Measurements from ENCODE around the gene SLC35F4.

SLC35F4 gene

DNA sequence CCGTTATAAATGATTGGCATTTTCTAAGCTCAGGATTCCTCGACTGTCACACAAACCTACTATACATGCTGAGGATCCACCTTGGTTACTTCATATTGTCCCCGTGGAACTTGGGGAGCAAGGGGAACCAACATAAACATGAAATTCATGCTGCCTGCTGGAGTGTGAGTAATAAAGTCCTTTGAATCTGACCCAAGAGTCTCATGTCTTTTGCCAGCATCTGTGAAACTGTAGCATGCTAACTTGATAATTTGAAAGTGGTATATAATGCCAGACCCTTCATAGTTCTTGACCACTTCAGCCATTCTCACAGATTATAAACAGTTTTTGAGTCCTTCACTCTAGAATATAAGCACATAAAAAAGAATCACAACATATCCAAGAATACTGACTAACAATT, 17.1 kb downstream of the SLC35F4 start:
- no peak for DNase-seq (ENCODE audit: low read depth)

- DNase-seq (ENCODE audit: low read depth) = no peak
Measured at GRCh38 chr14:57848353-57848752, 17.5 kb downstream of the SLC35F4 start.

DNA sequence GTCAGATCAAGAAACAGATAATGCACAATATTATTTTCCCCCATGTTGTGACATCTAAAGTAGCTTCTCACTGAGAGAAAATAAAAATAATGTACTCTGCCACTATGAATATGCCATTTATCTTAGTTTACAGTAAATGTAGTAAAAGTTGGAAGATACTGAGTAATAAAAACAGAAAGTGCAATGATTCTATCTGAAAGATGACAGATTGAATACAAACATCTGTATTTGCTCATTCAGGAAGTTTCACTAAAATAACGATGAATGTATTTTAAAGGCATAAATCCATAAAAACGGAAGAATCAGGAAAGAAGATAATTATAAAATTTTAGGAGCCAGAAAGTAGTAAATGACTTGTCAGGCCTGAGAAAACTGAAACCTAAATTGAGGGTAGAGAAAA, 18.2 kb downstream of the SLC35F4 start:
- DNase-seq (ENCODE audit: low read depth) = no peak

DNA sequence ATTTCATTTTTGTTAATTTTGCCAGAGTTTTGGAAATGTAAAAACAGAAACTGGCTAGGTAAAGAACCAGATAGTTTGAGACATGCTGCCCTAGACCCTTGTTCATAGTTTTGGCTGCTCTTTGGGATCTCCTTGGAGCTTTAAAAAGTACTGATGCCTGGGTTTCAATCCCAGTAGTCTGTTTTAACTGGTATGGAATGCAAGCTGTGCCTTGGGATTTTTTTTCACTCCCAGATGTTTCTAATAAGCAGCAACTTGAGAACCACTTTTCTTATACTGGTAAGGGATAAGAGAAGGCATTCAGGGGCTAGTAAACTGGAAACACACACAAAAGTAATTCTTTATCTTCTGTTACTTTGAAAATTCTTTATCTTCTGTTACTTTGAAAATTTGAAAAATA, 18.8 kb downstream of the SLC35F4 start:
- DNase-seq (ENCODE audit: low read depth) = no peak

GRCh38 chr14:57846596-57846995, 19.3 kb downstream of the SLC35F4 start:
- no peak for DNase-seq (ENCODE audit: low read depth)

- no peak for DNase-seq (ENCODE audit: low read depth)
Measured at GRCh38 chr14:57845802-57846531, 19.9 kb downstream of the SLC35F4 start.

- DNase-seq (ENCODE audit: low read depth) = no peak
Measured at GRCh38 chr14:57845316-57845715, 20.6 kb downstream of the SLC35F4 start.

GRCh38 chr14:57837267-57837666, 28.6 kb downstream of the SLC35F4 start:
- DNase-seq (ENCODE audit: low read depth) = no peak

- no peak for DNase-seq (ENCODE audit: low read depth)
Measured at GRCh38 chr14:57835766-57836165, 30.1 kb downstream of the SLC35F4 start.

GRCh38 chr14:57834961-57835360, 30.9 kb downstream of the SLC35F4 start:
- no peak for DNase-seq (ENCODE audit: low read depth)

DNA sequence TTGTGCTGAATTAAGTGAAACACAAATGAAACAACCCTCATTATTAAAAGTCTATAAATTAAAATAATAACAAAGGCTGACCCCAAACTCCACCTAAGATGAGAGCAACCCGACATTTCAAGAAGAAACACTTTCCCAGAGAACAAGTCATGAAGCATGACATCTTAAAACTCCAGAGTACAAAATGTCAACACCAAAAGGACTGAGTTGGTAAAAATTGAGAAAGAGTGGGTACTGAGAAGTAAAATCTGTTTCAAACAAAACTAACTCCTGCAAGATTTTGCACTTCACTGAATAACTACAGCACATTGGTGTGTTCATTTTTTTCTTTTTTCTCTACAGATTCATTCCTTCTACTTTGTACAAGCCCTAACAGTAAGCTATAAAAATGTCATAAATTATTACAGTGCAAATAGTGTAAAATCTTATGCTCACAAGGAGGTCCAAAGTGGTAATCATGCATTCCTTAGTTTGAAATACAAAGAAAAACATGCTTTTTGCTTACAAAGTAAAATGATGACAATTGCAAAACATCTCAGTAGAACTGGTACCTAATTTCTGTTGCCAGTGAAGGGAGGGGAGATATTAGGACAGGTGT, 31.8 kb downstream of the SLC35F4 start:
- no peak for DNase-seq (ENCODE audit: low read depth)

GRCh38 chr14:57833323-57833722, 32.6 kb downstream of the SLC35F4 start:
- DNase-seq (ENCODE audit: low read depth) = no peak

- no peak for DNase-seq (ENCODE audit: low read depth)
Measured at GRCh38 chr14:57831981-57832380, 33.9 kb downstream of the SLC35F4 start.

GRCh38 chr14:57828713-57829112, 37.2 kb downstream of the SLC35F4 start:
- no peak for DNase-seq (ENCODE audit: low read depth)

- no peak for DNase-seq (ENCODE audit: low read depth)
Measured at GRCh38 chr14:57823015-57823660, 42.8 kb downstream of the SLC35F4 start.

DNA sequence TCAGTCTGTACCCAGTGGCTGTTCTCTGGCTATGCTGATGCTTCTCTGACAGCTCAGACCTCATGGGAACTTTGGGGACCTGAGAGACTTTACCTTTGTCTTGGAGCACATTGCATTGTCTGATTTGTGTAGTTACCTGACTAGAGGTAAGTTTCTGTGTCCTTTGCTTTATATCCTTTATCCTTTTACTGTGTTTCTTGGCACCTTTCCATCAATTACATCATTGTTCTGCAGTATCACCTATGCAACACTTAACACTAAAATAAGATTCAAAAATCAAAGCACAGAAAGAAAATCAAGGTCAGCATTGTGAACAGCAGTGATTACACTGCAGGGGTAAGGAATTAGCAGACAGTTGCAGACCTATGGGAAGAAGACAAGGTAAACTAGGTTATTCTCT, 43.8 kb downstream of the SLC35F4 start:
- DNase-seq (ENCODE audit: low read depth) = no peak

DNA sequence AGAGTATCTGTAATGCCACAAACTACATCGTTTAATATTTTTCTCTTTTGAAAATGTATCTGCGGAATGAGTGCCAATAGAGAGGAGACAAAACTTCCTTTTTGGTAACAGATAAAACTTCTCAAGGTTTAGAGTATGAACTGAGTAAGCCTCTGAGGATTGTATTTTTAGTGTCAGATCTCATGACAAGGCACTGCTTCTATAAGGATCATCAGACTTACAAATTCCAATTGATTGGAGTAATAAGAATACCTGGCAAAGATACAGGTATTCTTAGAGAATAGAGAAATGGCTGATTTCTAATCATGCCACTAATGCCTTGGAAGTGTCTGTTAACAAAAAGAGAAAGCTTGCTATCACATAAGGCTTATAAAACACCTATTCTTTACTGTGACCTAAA, 45.3 kb downstream of the SLC35F4 start:
- no peak for DNase-seq (ENCODE audit: low read depth)

GRCh38 chr14:57818511-57818910, 47.4 kb downstream of the SLC35F4 start:
- DNase-seq (ENCODE audit: low read depth) = no peak

GRCh38 chr14:57816568-57817284, 49.2 kb downstream of the SLC35F4 start:
- DNase-seq (ENCODE audit: low read depth) = no peak

- DNase-seq (ENCODE audit: low read depth) = no peak
Measured at GRCh38 chr14:57814726-57815125, 51.2 kb downstream of the SLC35F4 start.

GRCh38 chr14:57812741-57813140, 53.2 kb downstream of the SLC35F4 start:
- DNase-seq (ENCODE audit: low read depth) = no peak

- DNase-seq (ENCODE audit: low read depth) = no peak
Measured at GRCh38 chr14:57811998-57812546, 53.8 kb downstream of the SLC35F4 start.

Data from T follicular helper cell (primary cell).